Limb (tissue), 2 donors: ENCODE data around the gene PDE9A.

ENCODE experiments used
- DNase-seq, 2 donors: peaks; one replicate each; pipeline ENCODE4 v3.0.0-alpha.2; 2016; ENCODE audit errors: extremely low spot score in 2 of 2

PDE9A gene

DNA sequence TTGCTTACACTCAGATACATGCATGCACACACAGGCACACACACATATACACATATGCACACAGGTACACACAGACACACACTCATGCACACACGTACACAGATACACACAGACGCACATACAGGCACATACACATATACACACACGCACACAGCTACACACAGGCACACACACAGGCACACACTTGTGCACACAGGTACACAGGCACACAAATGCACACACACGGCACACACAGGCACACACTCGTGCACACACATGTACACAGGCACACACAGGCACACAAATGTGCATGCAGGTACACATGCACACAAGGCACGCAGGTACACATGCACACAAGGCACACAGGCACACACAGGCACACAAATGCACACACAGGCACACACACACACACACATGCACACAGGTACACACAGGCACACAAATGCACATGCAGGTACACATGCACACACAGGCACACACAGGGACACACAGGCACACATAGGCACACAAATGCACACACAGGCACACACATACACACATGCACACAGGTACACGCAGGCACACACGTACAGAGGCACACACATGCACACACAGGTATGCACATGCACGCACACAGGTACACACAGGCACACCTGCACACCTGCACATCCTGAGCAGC is 115.9 kb downstream of the PDE9A start:
- no peak for DNase-seq

DNA sequence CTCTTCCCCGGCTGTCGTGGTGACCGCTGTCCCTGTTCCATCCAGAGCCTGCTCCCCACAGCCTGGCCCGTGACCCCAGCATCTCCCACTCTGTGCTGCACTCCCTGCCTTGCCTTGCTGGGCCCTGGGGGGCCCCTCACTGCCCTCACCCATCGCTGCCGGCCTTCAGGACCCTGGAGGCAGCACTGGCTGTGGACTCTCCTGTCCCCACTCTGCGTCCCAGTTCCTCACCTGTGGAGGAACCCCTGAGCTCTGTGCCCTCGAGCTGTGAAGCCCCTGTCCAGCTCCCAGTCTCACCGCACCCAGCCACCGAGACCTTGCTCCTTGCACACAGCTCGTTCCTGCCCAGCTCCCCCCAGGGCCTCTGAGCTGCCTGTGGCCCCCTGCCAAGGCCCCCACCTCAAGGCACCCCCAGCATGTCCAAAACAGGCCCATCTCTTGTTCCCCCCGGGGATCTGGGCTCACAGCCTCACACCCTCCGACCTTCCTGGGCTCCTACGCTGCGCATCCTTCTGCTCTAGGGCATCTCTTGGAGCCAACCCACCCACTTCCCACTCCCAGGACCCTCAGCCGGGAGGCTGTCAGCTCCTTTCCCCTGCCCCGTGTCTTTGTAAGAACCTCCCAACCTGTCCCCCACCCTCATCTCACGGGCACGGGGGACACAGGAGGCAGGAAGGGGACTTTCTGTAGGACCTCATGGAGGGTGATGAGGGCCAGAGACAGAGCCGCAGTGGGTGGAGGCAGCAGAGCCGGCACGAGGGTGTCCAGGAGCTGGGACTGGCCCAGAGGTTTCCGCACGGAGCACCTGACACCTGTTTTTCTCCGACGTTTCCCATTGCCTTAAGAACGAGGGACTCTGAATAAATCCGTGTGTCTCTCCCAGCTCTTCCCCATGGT is 116.6 kb downstream of the PDE9A start:
- DNase-seq: no peak

DNA sequence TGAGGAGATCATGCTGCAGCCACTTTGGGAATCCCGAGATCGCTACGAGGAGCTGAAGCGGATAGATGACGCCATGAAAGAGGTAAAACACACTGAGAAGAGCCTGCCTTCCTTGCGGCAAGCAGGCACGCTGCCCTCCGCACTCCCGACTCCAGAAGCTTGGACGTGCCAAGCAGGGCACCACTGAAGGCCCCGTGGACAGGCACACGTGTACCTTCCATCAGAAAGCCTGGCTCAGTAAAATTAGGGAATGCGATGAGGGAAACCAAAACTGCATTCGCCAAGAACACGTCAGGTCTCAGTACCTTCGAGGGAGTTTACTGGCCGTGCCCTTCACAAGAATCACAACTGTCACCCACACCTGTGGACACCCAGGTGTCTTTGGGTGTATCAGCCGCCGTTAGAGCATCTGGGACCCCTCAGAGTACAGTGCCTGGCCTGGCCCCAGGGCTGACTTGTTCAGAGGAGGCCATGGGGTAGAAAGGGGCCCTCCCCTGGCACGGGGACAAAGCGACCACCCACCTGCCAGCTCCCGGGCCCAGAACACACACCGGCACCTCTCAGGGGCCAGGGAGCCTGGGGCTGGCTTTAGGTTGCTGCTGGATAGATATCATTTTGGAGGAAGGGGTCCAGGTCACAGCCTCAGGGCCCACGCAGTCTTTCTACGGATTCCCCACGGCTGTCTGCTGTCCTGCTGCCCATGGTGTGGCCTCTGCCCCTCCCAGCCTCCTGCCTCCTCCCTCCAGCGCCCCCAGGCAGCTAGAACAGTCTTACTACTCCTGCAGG is 117.5 kb downstream of the PDE9A start:
- no peak for DNase-seq

DNA sequence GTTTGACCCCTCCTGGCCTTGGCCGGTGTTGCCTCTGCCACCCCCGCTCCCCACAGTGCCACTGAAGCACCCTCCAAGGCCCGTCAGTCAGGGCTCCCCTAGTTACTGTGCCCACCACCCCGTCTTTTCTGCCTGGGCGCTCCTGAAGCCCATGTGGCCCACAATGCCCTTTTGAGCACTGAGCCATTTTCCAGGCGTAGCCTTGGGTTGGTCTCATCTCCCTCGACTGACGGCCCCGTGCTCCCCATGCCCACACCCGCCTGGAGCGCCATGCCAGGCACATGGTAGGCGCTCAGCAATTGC is 118.0 kb downstream of the PDE9A start:
- DNase-seq: no peak

DNA sequence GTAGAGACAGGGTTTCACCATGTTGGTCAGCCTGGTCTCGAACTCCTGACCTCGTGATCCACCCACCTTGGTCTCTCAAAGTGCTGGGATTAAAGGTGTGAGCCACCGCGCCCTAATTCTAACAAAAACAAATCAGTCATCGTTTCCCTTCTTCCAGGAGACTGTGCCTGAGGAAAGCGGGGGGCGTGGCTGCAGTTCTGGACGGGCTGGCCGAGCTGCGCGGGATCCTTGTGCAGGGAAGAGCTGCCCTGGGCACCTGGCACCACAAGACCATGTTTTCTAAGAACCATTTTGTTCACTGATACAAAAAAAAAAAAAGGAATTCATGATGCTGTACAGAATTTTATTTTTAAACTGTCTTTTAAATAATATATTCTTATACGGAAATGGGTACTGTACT is 121.7 kb downstream of the PDE9A start:
- no peak for DNase-seq

DNA sequence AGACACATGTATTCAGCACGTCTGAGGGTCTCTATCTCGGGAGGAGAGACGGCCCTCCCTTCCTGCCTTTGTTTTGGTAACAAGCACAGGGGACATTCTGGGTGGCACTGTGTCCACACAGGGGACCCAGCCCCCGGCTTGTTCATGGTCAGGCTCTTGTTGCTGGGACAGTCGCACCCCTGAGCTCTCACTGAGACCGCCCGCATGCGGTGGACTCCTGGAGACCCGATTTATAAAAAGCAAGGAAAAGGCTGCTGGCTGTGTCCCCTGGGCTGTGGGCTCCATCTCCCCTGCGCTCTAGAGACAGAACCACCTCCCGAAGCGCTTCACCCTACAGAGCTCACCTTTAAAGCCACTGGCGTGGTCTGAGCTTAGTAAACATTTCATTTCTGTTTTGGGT is 122.5 kb downstream of the PDE9A start:
- no peak for DNase-seq

DNA sequence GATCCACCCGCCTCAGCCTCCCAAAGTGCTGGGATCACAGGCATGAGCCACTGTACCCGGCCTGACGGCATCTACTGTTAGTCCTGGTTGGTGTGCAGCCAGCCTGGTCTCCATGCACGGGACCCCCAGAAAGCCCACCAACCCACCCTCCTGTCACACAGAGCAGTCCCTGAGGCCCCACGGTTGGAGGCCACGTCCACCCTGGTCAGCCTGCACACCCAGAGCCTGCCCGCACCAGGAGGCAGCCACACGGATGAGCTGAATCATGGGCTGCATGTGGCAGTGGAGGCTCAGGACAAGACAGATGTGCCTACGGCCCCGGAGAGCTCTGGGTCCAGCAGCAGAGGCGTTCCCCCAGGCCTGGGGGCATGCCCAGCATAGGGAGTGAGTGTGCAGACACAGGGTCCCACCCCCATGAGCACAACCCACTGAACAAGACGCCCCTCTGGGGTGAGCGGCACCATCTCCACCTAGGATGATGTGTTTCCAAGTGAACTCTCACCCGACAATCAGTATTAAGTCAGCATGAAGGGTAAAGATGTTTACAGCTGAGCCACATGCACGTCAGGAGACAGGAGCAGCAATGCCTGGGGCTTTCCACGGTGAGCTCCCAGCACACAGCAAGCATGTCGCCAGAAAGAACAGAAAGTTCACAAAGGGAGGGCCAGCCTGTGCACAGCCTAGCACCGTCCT is 123.8 kb downstream of the PDE9A start:
- DNase-seq: no peak

DNA sequence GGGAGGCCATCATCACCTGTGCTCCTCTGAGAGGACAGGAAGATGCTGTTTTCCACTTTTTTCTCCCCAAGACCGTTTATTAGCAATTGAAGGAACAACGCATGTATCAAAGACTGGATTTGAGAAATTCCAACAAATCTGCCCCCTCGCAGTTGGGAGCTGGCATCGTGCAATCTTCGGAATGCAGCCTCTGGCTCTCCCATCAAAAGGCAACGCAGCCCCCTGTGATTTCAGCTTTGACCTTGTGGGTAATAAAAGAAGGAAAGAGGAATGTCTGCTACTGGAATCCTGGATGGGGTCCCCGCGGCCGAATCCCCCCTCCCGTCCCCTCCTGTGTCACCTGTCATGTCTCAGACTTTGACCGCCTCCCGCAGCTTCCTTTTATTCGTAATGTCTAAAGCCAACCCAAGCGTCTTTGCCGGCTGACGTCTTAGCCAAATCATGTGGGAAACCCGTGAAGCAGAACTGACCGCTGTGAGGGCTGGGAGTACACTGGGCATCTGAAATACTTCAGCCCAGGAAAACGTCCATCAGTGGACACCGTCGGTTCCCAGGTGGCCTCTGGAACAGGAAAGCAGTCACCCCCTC is 124.4 kb downstream of the PDE9A start:
- no peak for DNase-seq

DNA sequence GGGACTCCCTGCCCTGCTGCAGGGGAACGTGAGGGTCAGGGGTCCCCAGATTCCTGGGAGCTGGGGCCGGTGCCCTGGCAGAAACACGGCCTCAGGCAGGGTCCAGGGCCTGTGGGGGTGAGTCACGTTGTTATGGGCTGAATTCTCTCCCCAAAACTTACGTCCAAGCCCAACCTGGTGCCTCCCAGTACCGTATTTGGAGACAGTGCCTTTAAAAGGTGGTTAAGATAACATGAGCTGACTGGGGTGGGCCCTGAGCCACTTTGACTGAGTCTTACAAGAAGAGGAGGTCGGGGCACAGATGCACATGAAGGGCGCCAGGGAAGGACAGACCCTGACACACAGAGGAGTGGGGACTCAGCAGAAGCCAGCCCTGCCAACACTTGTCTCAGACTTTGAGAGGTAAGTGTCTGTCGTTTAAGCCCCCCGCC is 126.0 kb downstream of the PDE9A start:
- DNase-seq: no peak

DNA sequence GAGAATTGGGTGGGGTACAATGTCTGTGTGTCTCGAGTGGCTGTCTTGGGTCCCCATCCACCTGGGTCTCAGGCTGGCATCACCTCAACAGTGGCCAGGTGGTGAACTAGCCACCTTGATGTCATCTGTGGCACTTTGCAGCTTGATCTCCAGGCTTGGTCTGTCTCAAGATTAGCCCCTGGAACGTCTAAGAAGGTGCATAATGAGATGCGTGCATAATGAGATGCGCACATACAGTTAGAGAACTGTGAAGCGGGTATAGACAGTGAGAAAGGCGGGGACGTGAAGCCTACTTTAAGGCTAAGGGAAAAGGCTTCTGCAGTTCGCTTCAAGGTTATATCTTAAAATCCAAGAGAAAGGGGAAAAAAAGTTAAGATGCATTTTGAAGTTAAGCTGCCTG is 127.2 kb downstream of the PDE9A start:
- no peak for DNase-seq

DNA sequence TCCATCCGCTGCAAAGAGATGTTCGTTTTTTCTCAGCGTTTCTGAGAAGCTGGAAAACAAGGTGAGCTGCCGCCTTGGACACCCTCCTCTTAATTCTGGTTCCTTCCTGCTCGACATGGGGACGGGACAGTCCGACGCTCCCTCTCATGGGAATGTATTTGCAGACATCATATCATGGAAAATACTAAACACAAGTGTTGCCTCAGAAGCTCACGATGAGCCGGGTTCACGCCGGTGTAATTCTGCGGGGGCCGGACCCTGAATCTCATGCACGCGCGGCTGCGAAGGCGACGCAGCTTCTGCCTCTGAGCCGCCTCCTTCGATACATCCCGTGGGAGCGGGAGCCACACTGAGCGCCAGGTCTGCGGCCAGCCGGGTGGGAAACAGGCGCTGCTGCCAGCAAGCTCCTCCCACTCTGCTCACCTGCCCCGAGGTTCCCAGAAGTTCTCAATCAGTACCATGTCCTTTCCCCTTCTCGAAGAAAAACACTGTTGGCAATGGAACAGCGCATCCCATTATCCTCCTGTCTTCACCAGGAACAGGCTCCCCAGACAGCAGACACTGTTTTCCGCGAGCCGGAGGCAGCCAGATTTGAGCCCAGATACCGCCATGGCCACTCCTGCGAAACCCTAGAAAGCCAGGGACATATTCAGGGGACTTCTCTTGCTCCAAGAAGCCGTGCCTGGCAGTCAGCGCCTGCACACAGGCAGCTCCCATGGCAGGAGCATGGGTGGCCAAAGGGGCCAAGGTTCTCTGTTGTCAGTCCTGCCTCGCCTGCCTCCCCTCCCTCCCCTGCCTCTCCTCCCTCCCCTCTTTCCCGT is 127.9 kb downstream of the PDE9A start:
- DNase-seq: peak; percentile 8 to 55

DNA sequence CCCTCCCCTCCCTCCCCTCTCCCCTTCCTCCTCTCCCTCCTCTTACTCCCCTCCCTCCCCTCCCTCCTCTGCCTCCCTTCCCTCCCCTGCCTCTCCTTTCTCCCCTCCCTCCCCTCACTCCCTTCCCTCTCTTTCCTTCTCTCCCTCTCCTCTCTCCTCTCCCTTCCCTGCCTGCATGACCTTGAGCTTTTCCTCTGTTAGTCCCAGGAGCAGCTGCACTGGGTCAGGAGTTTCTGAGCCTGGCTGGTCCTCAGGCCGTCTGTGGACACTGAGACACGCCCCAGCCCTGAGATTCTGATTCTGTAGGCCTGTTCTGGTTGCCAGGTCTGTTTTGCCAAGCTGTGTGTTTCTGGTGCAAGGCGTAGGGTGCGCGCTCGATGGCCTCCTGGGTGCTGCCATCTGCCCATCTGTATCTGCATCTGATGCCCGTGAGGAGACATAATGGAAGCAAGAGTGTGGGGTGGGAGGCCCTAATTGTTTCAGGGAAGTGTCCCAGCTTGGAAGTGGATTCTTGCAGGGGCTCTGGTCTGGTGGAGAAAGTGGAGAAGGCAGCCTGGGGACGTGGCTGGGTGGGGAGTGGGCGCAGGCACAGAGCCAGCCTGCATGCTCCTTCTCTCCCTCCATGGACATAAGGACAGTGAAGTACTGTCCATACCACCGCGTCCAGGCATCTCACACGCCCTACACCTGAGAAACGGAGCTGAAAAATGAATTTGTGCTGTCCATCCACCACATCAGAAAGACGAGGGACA is 128.7 kb downstream of the PDE9A start:
- no peak for DNase-seq

DNA sequence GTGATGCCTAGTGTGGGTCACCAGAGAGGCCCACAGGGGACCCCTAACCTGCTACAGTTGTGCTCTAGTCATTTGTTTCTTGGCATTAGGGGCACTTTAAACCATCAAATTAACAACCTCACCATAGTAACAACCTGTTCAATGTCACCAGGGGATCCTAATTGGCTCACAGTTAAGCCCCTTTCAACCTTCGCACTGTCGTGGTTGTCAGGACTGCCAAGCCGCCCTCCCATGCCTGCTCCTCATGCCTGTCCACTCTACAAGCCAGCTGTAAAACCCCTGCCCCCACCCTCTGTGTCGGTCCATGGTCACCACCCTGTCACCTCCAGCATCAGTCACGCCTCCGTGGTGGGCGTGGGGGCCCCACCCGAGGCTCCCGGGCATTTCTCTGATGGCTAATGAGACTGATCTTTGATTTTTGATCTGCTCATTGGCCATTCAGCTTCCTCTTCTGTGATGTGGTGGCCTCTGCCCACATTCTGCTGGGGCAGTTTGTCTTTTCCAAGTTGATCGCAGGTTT is 129.4 kb downstream of the PDE9A start:
- no peak for DNase-seq

DNA sequence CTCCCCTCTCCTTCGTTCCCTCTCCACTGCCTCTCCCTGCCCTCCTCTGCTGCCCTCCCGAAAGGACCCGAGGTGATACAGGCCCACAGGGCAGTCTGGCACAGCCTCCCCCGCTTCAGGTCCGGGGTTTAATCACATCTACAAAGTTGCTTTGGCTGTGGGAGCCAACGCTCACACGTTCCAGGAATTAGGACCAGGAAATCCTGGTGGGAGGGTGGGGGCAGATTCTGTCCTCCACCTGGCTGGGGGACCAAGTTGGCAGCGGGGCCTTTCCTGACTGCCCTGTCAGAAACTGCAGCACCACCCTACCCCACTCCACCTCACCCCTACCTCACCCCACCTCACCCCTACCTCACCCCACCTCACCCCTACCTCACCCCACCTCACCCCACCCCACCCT is 130.9 kb downstream of the PDE9A start:
- no peak for DNase-seq

DNA sequence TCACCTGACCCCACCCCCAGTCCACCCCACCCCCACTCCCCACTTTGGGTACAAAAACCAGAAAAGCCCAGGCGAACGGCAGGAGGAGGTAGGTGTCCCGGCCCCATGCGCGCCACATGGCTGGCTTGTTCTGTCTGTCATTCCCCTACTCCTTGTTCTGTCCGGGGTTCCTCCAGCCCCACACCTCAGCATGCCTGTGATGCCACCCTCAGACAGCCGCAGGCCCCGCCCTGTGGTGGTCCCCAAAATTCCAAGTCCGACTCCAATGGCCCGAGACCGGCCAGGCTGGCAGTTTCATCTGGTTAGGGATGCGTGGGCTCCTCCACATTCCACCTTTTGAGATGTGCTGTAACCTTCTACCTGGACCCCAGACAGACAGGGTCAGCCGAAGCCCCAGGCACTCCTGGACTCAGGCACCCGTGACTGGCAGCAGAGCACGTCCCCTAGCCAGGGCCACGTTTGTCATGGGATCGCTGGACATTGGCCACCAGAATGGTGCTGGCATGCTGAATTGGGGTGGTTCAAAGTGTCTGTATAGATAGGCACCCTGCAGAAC is 131.6 kb downstream of the PDE9A start:
- DNase-seq: no peak

DNA sequence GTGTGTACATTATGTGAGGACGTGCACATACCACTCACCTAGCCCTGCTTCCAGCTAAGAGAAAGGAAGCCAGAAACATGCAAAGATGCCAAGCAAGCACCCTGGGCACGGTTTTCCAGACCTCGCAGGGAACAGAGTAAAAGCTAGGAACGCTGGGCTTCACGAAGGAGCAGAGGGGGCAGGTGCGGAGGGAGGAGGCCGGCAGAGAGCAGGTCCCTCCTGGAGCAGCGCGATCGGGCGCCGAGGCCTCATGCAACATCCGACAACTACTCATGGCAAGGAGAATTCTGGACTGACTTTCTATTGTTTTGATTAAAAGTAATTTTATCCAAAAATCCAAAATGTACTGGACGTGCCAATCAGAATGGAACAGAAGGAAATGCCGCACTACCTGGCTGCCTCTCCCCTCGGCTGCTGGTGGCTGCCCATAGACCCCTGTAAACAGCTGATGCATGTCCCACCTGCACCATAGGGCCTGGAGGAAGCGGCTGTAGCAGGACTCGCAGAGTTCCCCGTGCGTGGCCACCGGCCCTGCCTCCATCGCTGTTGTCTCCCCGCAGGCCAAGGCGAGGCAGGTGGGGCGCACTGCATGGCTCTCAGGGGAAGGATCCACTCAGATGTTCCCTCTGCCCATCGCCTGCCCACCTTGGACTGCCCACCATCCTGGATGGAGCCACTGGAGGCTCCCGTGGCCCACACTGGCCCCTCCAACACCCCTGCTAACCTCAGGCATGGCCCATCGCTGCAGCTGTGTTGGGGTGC is 132.4 kb downstream of the PDE9A start:
- DNase-seq: no peak

DNA sequence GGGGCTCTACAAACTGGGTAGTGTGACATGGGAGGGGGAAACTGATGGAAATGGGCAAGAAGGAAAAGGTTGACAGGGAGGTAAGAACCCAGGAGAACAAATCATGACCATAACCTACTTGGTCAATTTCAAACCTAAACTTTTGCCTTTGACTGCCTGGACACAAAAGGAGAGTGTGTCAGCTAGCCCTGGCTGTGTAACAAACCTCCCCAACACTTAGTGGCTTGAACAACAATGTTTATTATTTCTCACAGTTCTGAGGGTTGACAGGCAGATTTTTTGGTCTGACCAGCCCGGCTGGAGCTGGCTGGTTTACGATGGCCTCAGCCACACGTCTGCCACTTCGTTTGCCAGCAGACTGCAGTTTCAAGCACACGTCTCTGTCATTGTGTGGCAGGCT is 133.5 kb downstream of the PDE9A start:
- DNase-seq: no peak

DNA sequence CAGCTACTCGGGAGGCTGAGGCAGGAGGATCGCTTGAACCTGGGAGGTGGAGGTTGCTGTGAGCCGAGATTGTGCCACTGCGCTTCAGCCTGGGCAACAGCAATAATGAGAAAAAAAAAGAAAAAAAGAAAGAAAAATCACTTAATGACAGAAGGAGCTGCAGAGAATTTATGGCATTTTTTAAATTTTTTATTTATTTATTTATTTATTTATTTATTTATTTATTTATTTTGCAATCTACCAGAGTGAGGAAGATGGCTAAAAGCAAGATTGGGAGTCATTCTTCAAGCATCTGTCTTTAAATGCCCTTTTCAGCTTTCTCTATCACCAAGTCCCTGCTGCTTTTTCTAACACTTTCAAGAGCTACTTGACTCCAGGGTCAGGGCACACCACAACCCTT is 134.2 kb downstream of the PDE9A start:
- DNase-seq: no peak
